ENCODE data around the gene ZNF213.
"Not testable (repeated sequence)": the region's sequence is repeated elsewhere in the genome, so short reads cannot be mapped to it uniquely, and the experiment has no call there.

The ZNF213 gene

DNA sequence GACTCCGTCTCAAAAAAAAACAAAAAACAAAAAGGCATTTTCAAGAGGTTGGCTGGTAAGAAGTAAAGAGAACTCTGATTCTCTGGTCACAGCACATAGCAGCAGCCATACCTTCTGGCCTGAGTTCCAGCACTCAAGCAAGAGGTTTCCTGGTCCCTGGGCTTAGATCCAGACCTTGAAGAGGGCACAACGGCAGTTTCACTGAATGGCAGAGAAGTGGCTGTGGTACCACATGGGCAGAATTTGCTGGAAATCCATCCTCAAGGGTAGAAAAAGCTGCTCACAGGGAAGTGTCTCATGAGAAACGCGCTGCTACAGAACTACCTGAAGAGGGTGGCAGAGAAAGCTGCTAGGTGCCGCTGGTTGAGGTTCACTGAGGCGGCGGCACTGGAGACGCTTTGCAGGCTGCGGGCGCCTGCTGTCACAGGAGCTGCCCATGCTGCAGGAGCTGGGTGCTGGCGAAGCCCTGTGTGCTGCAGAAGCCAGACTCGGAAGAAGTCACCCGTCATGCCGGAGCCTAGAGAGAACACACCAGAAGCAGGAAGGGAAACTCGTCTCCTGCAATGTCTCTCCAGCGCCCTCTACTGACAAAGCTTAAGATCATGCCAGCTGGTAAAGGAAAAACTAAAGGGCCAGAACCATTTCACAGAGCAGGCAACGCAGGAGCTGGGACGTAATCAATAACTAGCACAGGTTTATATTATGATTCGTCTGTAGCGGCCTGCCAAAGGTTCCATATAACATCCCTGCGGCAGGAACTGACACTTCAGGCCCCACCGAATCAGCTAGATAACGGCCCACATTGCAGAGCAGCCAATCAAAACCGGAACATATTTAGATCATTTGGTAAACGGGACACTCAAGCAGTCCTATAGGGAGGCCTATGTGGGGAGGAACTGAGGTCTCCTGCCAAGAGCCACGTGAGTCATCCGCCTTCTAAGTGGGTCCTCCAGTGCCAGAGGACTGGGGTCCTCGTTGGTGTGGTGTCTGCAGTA is 5.4 kb upstream of the ZNF213 start:
- peak; percentile 91 for DNase-seq (ENCODE audit: low spot score)

GRCh38 chr16:3131755-3132377 is 3.0 kb upstream of the ZNF213 start:
- DNase-seq (ENCODE audit: low spot score) = no peak

DNA sequence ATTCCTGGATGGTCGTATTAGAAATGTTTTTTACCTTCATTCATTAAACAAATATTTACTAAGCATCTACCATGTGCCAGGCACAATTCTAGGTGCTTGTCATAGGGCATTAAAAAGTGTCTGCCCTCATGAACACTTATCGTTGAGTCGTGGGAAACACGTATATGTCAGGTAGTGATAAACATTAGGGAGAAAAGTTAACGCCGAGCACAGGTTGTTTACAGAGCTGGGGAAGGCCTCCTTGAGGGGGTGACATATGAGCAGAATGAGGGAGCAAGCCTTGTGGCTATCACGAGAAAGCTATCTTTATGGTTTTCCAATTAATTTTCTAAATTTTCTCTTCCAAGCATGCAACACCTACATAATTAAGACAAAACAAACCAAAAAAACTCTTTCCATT is 985 bp upstream of the ZNF213 start:
- no peak for DNase-seq (ENCODE audit: low spot score)

DNA sequence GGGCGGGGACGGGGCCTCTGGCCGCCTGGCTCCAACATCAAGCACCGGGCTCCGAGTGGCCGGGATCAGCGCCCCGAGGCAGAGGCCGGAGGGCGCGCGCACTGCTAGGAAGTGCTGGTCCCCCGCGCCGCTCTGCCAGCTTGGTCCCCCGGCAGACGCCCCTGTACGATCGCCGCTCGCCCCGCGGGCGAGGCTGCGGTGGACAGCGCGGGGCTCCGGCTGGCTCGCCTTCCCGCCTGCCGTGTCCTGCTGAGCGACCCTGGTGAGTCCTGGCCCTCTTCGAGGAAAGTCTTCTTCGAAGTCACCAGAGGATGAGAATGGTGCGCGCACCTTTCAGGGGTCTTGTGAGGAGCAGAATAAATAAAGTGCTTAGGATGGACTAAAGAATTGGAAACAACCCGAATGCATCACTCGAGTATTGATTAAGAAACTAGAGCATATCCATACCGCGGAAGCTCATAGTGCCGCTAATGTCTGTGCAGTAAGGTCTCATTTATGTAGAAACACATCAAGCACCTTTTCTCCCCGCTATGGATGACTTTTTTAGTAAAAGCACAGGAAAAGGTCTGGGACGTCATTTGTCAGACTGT is 392 bp downstream of the ZNF213 start:
- no peak for DNase-seq (ENCODE audit: low spot score)

DNA sequence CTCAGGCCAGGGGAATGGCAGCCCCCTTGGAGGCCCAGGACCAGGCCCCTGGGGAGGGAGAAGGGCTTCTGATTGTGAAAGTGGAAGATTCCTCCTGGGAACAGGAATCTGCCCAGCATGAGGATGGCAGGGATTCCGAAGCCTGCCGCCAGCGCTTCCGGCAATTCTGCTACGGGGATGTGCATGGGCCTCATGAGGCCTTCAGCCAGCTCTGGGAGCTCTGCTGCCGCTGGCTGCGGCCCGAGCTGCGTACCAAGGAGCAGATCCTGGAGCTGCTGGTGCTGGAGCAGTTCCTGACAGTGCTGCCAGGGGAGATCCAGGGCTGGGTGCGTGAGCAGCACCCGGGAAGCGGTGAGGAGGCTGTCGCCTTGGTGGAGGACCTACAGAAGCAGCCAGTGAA is 2.4 kb downstream of the ZNF213 start:
- DNase-seq (ENCODE audit: low spot score) = no peak

- DNase-seq (ENCODE audit: low spot score) = no peak
These were observed 3.5 kb downstream of the ZNF213 start for GRCh38 chr16:3138342-3138741.

- DNase-seq (ENCODE audit: low spot score) = no peak
These were observed 4.1 kb downstream of the ZNF213 start for GRCh38 chr16:3138823-3139426.

- not testable (repeated sequence) for DNase-seq (ENCODE audit: low spot score)
These were observed 4.7 kb downstream of the ZNF213 start for GRCh38 chr16:3139561-3139960.

GRCh38 chr16:3140603-3141427 is 6.0 kb downstream of the ZNF213 start:
- no peak for DNase-seq (ENCODE audit: low spot score)

- DNase-seq (ENCODE audit: low spot score) = no peak
These were observed 7.0 kb downstream of the ZNF213 start for GRCh38 chr16:3141781-3142311.

GRCh38 chr16:3142327-3142726 is 7.5 kb downstream of the ZNF213 start:
- DNase-seq (ENCODE audit: low spot score) = no peak

DNA sequence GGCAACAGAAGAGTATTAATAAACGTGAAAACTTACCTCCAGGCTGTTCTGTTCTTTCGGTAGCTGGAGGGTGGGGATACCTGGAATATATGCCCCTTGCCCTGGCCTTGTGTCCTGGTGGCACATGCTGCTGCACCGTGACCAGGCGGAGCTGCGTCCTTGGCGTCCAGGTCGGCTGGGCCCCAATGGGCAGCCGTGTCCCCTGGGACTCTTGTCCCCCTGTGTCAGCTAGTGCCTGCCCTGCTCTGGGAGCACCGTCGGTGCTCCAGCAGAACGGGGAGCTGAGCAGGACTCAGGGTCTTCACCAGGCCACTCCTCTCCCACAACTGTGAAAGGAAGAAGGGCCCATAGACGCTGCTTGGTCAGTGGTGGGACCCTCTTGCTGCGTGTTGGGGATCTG is 7.9 kb downstream of the ZNF213 start:
- DNase-seq (ENCODE audit: low spot score) = no peak

GRCh38 chr16:3143189-3143588 is 8.4 kb downstream of the ZNF213 start:
- no peak for DNase-seq (ENCODE audit: low spot score)

GRCh38 chr16:3143598-3144320 is 8.9 kb downstream of the ZNF213 start:
- no peak for DNase-seq (ENCODE audit: low spot score)

DNA sequence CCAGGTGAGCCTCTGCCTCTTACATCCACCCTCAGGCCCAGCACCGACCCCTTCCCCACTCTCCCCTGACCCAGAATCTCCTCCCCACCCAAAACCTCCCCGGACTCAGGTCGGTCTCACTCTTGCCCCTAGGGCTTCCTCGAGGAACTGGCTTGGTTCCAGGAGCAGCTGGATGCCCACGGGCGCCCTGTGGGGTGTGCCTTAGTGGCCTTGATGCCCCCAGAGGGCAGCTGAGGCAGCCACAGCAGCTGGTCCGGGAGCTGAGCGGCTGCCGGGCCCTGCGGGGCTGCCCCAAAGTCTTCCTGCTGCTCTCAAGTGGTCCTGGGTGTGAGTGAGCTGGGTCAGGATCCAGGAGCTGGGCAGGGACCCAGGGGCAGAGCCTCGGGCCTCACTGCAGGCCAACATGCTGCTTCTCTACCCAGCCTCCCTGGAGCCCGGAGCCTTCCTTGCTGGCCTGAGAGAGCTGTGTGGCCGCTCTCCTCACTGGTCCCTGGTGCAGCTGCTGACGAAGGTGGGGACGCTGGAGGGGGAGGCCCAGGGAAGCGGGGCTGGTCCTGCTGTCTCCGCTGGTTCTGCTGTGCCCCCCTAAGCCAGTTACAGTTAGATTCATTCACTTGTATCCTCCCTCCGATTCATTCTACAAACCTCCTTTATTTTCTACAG is 9.6 kb downstream of the ZNF213 start:
- no peak for DNase-seq (ENCODE audit: low spot score)

- no peak for DNase-seq (ENCODE audit: low spot score)
These were observed 10.3 kb downstream of the ZNF213 start for GRCh38 chr16:3145151-3145550.

DNA sequence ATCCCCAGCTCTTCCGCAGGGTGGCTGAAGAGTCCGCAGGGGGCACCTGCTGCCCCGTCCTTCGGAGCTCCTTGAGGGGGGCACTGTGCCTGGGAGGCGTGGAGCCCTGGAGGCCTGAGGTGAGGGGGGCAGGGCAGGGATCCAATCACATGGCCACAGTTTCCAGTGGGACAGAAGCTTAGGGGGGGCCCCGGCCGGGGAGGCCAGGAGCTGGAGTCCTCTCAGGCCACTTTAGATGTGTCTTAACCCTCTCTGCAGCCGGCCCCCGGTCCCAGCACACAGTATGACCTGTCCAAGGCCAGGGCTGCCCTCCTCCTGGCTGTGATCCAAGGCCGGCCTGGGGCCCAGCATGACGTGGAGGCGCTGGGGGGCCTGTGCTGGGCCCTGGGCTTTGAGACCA is 10.8 kb downstream of the ZNF213 start:
- DNase-seq (ENCODE audit: low spot score) = no peak

DNA sequence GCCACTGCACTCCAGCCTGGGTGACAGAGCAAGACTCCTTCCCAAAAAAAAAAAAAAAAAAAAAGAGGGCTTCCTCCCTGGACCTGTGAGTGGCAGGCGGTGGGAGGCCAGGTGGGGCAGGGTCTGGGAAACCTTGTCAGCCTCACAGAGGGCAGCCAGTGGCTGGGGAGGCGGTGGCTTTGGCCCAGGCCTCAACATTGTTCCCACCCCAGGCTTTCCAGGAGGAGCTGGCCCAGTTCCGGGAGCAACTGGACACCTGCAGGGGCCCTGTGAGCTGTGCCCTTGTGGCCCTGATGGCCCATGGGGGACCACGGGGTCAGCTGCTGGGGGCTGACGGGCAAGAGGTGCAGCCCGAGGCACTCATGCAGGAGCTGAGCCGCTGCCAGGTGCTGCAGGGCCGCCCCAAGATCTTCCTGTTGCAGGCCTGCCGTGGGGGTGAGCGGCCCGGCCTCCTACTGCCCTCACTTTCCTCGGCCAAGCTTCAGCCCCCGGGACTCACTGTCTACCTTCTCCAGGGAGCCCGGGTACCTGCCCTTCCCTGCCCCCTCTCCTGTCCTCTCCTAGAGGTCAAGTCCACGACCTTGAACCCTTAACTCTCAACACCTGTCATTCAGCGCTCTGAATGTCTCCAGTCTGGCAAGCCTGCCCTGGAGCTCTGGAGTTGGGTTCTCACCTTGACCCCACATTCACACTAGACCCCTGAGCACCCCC is 12.4 kb downstream of the ZNF213 start:
- DNase-seq (ENCODE audit: low spot score) = no peak

DNA sequence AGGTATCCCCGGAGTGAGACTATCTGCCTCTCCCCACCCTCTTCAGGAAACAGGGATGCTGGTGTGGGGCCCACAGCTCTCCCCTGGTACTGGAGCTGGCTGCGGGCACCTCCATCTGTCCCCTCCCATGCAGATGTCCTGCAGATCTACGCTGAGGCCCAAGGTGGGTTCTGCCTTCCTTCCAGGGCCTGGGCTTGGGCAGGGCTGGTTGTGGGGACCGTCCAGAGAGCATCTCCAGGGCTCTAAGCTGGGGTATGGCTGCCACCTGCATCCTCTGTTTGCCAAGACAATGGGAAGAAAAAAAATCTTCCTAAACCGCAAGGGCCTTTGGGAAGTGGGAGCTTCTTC is 12.9 kb downstream of the ZNF213 start:
- DNase-seq (ENCODE audit: low spot score) = no peak

Measured in CD4-positive, alpha-beta T cell treated with Interleukin-6 at 100 ng/mL for 8 hours (primary cell).